GM12878 (cell line): ENCODE results near the gene CD244. TPM values are rescaled to one million over a fixed set of nuclear protein-coding genes. Genes with fewer than 3 reads are reported as not detected.
A peak's percentile ranks its signal among the peaks of the same experiment; 100 is the strongest.

ENCODE experiments used
- BMI1 ChIP-seq: fragments of 450-650 bp; IDR thresholded peaks from 2 replicates; pipeline ENCODE4 v1.6.1; 2016; ENCODE audit warnings: mild to moderate bottlenecking, moderate library complexity, borderline replicate concordance
- BRCA1 ChIP-seq: IDR thresholded peaks from 2 replicates; pipeline ENCODE4 v1.6.1; 2011; ENCODE audit warnings: low read depth, low read length, improper control_type of control experiment
- ETV6 ChIP-seq, 2 experiments: fragments of 450-650 bp in 1 of 2; IDR thresholded peaks in 1 of 2; conservative IDR thresholded peaks in 1 of 2; 2 replicates each; pipeline ENCODE4 v1.6.1; 2014; ENCODE audit warnings: antibody characterized with exemption in 1 of 2, borderline replicate concordance in 1 of 2, low read depth in 1 of 2, mild to moderate bottlenecking in 1 of 2, moderate library complexity in 1 of 2
- HDAC6 ChIP-seq: fragments of 200-600 bp; sonication (generic); IDR thresholded peaks from one replicate; pipeline ENCODE4 v1.8.0; 2017; ENCODE audit warnings: antibody characterized with exemption; ENCODE audit not compliant: unreplicated experiment
- IKZF2 ChIP-seq, 2 experiments: fragments of 450-650 bp; IDR thresholded peaks; 2 replicates each; pipeline ENCODE4 v1.6.1; 2017; ENCODE audit warnings: mild to moderate bottlenecking in 2 of 2, moderate library complexity in 2 of 2
- JUNB ChIP-seq: IDR thresholded peaks from 2 replicates; pipeline ENCODE4 v1.6.1; 2016; ENCODE audit warnings: antibody characterized with exemption, mild to moderate bottlenecking
- MXI1 ChIP-seq: fragments of 150-350 bp; IDR thresholded peaks from 2 replicates; pipeline ENCODE4 v1.6.1; 2011; ENCODE audit warnings: low read depth, mild to moderate bottlenecking, inconsistent platforms, low read length, improper control_type of control experiment
- NR2C2 ChIP-seq: IDR thresholded peaks from 2 replicates; pipeline ENCODE4 v1.6.1; 2011; ENCODE audit warnings: borderline replicate concordance, low read depth; ENCODE audit not compliant: control insufficient read depth, insufficient read length
- POLR2AphosphoS5 ChIP-seq: IDR thresholded peaks from 2 replicates; pipeline ENCODE4 v1.6.1; 2011; ENCODE audit warnings: mild to moderate bottlenecking, low read length, inconsistent platforms
- RELA ChIP-seq: fragments of 450-650 bp; IDR thresholded peaks from 2 replicates; pipeline ENCODE4 v1.8.0; 2014; ENCODE audit warnings: borderline replicate concordance; ENCODE audit not compliant: partially characterized antibody
- SIN3A ChIP-seq: IDR thresholded peaks from 2 replicates; pipeline ENCODE4 v1.6.1; 2012; ENCODE audit warnings: low read depth, low read length, improper control_type of control experiment
- TCF3 ChIP-seq: IDR thresholded peaks from 2 replicates; pipeline ENCODE4 v1.6.1; 2012; ENCODE audit warnings: low read depth, mild to moderate bottlenecking, low read length, borderline replicate concordance; ENCODE audit not compliant: insufficient read depth
- ZBTB11 ChIP-seq: fragments of 450-650 bp; formaldehyde crosslinking; IDR thresholded peaks from 2 replicates; pipeline ENCODE4 v1.5.0; 2022; ENCODE audit warnings: mild to moderate bottlenecking, missing genetic modification characterization
- polyA plus RNA-seq, 11 experiments: library from polyadenylated mRNA; depleted of rRNA in 4 of 11; unstranded in 6 of 11; stranded (reverse) in 5 of 11; fragments of >200 nt; fragmentation: Nextera tagmentation in 4 of 11; fragmentation: Illumina TruSeq in 1 of 11; extraction: Ambion mirVana in 4 of 11; extraction: Trizol in 1 of 11; gene quantifications; 1 replicate in 1 of 11; 2 replicates in 10 of 11; pipeline versions ENCODE4 v1.2.1 to v1.2.3, GENCODE V29; 2011 to 2016; ENCODE audit warnings: inconsistent platforms in 2 of 11, missing spikeins in 2 of 11, low read depth in 1 of 11
- total RNA-seq, 4 experiments: library from RNA; depleted of rRNA in 3 of 4; stranded (reverse); fragments of >200 nt in 3 of 4; fragmentation: Illumina TruSeq in 1 of 4; extraction: Trizol in 1 of 4; gene quantifications; 2 replicates each; pipeline versions ENCODE4 v1.2.1 to v1.2.3, GENCODE V29; 2013 to 2021
- TF ChIP-seq, protein P1 (sequence below): IDR thresholded peaks from 2 replicates; pipeline ENCODE4 v1.6.1; 2011; ENCODE audit warnings: low read depth, low read length, improper control_type of control experiment, borderline replicate concordance
- TF ChIP-seq, protein P2 (sequence below): fragments of 450-650 bp; IDR thresholded peaks from 2 replicates; pipeline ENCODE4 v1.6.1; 2014; ENCODE audit warnings: mild to moderate bottlenecking
- TF ChIP-seq, protein P3 (sequence below): fragments of 450-650 bp; IDR thresholded peaks from 2 replicates; pipeline ENCODE4 v1.6.1; 2016; ENCODE audit warnings: mild to moderate bottlenecking
- TF ChIP-seq, protein P4 (sequence below): fragments of 450-650 bp; IDR thresholded peaks from 2 replicates; pipeline ENCODE4 v1.6.1; 2017; ENCODE audit warnings: mild to moderate bottlenecking, moderate library complexity

Gene CD244
- total and polyA plus RNA-seq, 10 of the 15 experiments (the other 5 are each of a cell fraction or from before 2014, with no cell fraction given) = 0.24 to 13.6 (median 0.73) TPM

GRCh38 chr1:160789702-160790611 is 72.7 kb downstream of the CD244 start (continued):
- TF ChIP-seq, protein P1, sequence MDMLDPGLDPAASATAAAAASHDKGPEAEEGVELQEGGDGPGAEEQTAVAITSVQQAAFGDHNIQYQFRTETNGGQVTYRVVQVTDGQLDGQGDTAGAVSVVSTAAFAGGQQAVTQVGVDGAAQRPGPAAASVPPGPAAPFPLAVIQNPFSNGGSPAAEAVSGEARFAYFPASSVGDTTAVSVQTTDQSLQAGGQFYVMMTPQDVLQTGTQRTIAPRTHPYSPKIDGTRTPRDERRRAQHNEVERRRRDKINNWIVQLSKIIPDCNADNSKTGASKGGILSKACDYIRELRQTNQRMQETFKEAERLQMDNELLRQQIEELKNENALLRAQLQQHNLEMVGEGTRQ = peak; percentile 63; the same call in 1 of the 2 replicates
- TF ChIP-seq POLR2AphosphoS5 = peak; percentile 56; the same call in 1 of the 2 replicates
- peak; percentile 46; the same call in 1 of the 2 replicates for TF ChIP-seq MXI1
- TF ChIP-seq, protein P2, sequence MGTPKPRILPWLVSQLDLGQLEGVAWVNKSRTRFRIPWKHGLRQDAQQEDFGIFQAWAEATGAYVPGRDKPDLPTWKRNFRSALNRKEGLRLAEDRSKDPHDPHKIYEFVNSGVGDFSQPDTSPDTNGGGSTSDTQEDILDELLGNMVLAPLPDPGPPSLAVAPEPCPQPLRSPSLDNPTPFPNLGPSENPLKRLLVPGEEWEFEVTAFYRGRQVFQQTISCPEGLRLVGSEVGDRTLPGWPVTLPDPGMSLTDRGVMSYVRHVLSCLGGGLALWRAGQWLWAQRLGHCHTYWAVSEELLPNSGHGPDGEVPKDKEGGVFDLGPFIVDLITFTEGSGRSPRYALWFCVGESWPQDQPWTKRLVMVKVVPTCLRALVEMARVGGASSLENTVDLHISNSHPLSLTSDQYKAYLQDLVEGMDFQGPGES = no peak
- no peak for TF ChIP-seq SIN3A
- TF ChIP-seq IKZF2 (IDR thresholded peaks at IDR 0.05) = peak; percentile 92 to 94
- TF ChIP-seq ETV6 (conservative IDR thresholded peaks at IDR 0.05 in 1 of 2, IDR thresholded peaks at IDR 0.05 in 1 of 2; ENCODE audit: borderline replicate concordance in 1 of 2, low read depth in 1 of 2) = no peak
- TF ChIP-seq TCF3 = peak; percentile 86; the same call in 1 of the 2 replicates
- TF ChIP-seq, protein P3, sequence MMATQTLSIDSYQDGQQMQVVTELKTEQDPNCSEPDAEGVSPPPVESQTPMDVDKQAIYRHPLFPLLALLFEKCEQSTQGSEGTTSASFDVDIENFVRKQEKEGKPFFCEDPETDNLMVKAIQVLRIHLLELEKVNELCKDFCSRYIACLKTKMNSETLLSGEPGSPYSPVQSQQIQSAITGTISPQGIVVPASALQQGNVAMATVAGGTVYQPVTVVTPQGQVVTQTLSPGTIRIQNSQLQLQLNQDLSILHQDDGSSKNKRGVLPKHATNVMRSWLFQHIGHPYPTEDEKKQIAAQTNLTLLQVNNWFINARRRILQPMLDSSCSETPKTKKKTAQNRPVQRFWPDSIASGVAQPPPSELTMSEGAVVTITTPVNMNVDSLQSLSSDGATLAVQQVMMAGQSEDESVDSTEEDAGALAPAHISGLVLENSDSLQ = peak; percentile 83
- TF ChIP-seq ZBTB11 (CRISPR knock-in tag) = no peak
- TF ChIP-seq BMI1 = peak; percentile 83
- no peak for TF ChIP-seq BRCA1
- peak; percentile 65 for TF ChIP-seq RELA
- TF ChIP-seq JUNB = peak; percentile 49
- TF ChIP-seq, protein P4, sequence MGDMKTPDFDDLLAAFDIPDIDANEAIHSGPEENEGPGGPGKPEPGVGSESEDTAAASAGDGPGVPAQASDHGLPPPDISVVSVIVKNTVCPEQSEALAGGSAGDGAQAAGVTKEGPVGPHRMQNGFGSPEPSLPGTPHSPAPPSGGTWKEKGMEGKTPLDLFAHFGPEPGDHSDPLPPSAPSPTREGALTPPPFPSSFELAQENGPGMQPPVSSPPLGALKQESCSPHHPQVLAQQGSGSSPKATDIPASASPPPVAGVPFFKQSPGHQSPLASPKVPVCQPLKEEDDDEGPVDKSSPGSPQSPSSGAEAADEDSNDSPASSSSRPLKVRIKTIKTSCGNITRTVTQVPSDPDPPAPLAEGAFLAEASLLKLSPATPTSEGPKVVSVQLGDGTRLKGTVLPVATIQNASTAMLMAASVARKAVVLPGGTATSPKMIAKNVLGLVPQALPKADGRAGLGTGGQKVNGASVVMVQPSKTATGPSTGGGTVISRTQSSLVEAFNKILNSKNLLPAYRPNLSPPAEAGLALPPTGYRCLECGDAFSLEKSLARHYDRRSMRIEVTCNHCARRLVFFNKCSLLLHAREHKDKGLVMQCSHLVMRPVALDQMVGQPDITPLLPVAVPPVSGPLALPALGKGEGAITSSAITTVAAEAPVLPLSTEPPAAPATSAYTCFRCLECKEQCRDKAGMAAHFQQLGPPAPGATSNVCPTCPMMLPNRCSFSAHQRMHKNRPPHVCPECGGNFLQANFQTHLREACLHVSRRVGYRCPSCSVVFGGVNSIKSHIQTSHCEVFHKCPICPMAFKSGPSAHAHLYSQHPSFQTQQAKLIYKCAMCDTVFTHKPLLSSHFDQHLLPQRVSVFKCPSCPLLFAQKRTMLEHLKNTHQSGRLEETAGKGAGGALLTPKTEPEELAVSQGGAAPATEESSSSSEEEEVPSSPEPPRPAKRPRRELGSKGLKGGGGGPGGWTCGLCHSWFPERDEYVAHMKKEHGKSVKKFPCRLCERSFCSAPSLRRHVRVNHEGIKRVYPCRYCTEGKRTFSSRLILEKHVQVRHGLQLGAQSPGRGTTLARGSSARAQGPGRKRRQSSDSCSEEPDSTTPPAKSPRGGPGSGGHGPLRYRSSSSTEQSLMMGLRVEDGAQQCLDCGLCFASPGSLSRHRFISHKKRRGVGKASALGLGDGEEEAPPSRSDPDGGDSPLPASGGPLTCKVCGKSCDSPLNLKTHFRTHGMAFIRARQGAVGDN = peak; percentile 90
- no peak for TF ChIP-seq NR2C2
- no peak for TF ChIP-seq HDAC6
